ENCODE data around the gene SGO1. TPM values are rescaled to one million over a fixed set of nuclear protein-coding genes. Genes with fewer than 3 reads are reported as not detected.

Gene SGO1
- total and polyA plus RNA-seq, 7 experiments from 2014 or later = 0.44 to 25.0 (median 0.68) TPM

DNA sequence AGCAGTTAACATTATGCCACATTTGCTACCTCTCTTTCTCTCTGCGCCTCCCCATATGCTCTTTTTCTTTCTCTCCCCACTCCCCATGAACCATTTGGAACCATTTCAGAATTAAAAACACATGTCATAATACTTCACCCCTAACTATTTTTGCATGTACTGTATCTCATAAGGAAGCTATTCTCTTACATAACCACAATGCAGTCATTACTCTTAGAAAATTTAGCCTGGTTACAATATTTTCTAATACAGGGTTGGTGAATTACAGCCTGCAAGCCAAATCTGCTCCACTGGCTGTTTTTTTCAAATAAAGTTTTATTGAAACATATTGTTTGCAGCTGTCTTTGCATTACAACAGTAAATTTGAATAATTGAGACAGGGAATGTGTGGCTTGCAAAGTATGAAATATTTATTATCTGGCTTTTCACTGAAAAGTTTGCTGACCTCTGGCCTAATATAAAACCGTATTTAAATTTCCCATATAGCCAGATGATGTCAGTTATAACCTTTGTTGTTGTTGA is 62.8 kb downstream of the SGO1 start:
- H3K9me3 ChIP-seq (ENCODE audit: control insufficient read depth in 2 of 3, low read length in 3 of 3) = no peaks in the 10 kb centered on the region

DNA sequence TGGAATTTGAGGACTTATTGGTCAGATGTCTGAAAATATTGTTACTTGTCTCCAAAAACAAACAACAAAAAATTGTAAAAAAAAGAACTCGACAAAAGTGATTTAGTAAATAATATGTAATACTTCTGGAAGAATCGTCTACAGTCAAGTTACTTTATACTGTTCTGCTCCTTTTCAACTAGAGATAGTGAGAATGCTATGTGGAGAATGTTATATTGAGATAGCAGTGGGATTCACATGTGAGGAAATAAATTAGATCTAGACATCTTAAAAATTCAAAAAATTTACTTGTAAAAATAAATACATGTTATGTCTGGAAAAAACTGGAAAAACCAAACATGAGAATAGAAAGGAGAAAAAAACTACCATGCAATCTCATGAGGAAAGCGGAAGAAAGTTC is 64.9 kb downstream of the SGO1 start:
- ATAC-seq = no peak
- Mint-ChIP-seq H3K4me1 (peaks cover 0 to 19% (median 0%) of the 10 kb centered on the region in 7 donors), H3K4me3 (no peak overlapping the region), H3K27ac (no peak overlapping the region), H3K9me3 (peaks cover 0 to 4% (median 0%) of the 10 kb centered on the region in 11 donors), H3K27me3 (no peaks in the 10 kb centered on the region), H3K36me3 (peaks cover 31 to 84% (median 65%) of the 10 kb centered on the region in 5 donors)
- DNase-seq = no peak
- intact Hi-C loops (cut with micrococcal nuclease) = no loop called here
- Histone ChIP-seq H3K4me1 (ENCODE audit: control insufficient read depth in 2 of 2, insufficient read depth in 2 of 2, low read length in 2 of 2) (no peaks in the 10 kb centered on the region), H3K27ac (ENCODE audit: low read depth, low read length) (no peak overlapping the region), H3K9me3 (ENCODE audit: control insufficient read depth in 2 of 3, low read length in 3 of 3) (no peaks in the 10 kb centered on the region), H3K27me3 (ENCODE audit: control insufficient read depth in 2 of 2, insufficient read depth in 2 of 2, low read length in 2 of 2) (no peaks in the 10 kb centered on the region), H3K4me3 (ENCODE audit: low read length) (no peak overlapping the region), H3K36me3 (ENCODE audit: control insufficient read depth in 2 of 3, insufficient read depth in 3 of 3, low read length in 3 of 3) (peaks cover 9 to 68% (median 19%) of the 10 kb centered on the region in 3 experiments)
- CTCF ChIA-PET = no interaction called here
- POLR2A ChIA-PET = no interaction called here

More for the DNA sequence above, 62.8 kb downstream of the SGO1 start:
- peak overlapping the region in 2 of 9 donors; percentile 26 to 69 for H3K27ac Mint-ChIP-seq
- no peak overlapping the region for H3K4me3 Mint-ChIP-seq
- intact Hi-C loops (cut with micrococcal nuclease) = no loop called here
- ATAC-seq = no peak
- H3K4me3 ChIP-seq (ENCODE audit: low read length) = no peak overlapping the region
- peaks cover 33 to 82% (median 60%) of the 10 kb centered on the region in 5 donors for H3K36me3 Mint-ChIP-seq
- peaks cover 6 to 65% (median 22%) of the 10 kb centered on the region in 3 experiments for H3K36me3 ChIP-seq (ENCODE audit: control insufficient read depth in 2 of 3, insufficient read depth in 3 of 3, low read length in 3 of 3)
- CTCF ChIA-PET = no interaction called here
- POLR2A ChIA-PET = no interaction called here
- no peaks in the 10 kb centered on the region for H3K4me1 ChIP-seq (ENCODE audit: control insufficient read depth in 2 of 2, insufficient read depth in 2 of 2, low read length in 2 of 2)
- H3K4me1 Mint-ChIP-seq = peaks cover 0 to 16% (median 0%) of the 10 kb centered on the region in 7 donors
- H3K27me3 ChIP-seq (ENCODE audit: control insufficient read depth in 2 of 2, insufficient read depth in 2 of 2, low read length in 2 of 2) = no peaks in the 10 kb centered on the region
- no peak for DNase-seq
- no peak overlapping the region for H3K27ac ChIP-seq (ENCODE audit: low read depth, low read length)
- peaks cover 0 to 4% (median 0%) of the 10 kb centered on the region in 11 donors for H3K9me3 Mint-ChIP-seq
- H3K27me3 Mint-ChIP-seq = no peaks in the 10 kb centered on the region

Small RNAs within 50 kb of the gene (microRNA-seq; reads per million reads assigned to microRNA genes)
- not detected for gene MIR3135A (ENCODE audit: borderline microRNAs expressed)

Other genes with a start within 250 kb of the SGO1 start
- 10 to 100 TPM; 50.3 to 92.2 (median 58.9) TPM for gene RAB5A, start 239.1 kb downstream of the SGO1 start, total RNA-seq
- 10 to 100 TPM; 28.6 to 43.8 TPM for gene RAB5A, start 239.1 kb downstream of the SGO1 start, polyA plus RNA-seq
- gene PP2D1, start 173.9 kb downstream of the SGO1 start, total RNA-seq = not detected
- under 1 TPM; 0.29 to 0.60 TPM for gene PP2D1, start 173.9 kb downstream of the SGO1 start, polyA plus RNA-seq
- gene KAT2B, start 145.8 kb downstream of the SGO1 start, total RNA-seq = 100 to 1,000 TPM in 1 of 5 experiments, 10 to 100 TPM in 4; 58.5 to 127 (median 62.5) TPM
- gene KAT2B, start 145.8 kb downstream of the SGO1 start, polyA plus RNA-seq = 1 to 10 TPM; 1.7 to 2.4 TPM